Activated T-cell treated with anti-CD3 and anti-CD28 coated beads, Interleukin-2, amount 50 U/mL, for 4 hours (primary cell): ENCODE results near the gene MSX1. TPM values are rescaled to one million over a fixed set of nuclear protein-coding genes. Genes with fewer than 3 reads are reported as not detected.

Experiments
- ATAC-seq, 2 donors: fragments of 200-7000 bp; cut with Tn5 transposase; one replicate each; pipeline ENCODE4 v1.10.0; 2021
- DNase-seq: peaks from one replicate; pipeline ENCODE4 v3.0.0-alpha.2; 2020
- H3K27me3 Mint-ChIP-seq: one replicate; pipeline ENCODE4 v1.8.0; 2021; ENCODE audit warnings: low read depth, mixed read lengths
- H3K36me3 Mint-ChIP-seq: one replicate; pipeline ENCODE4 v1.8.0; 2022; ENCODE audit warnings: mixed read lengths; ENCODE audit not compliant: insufficient read depth
- H3K4me1 Mint-ChIP-seq: one replicate; pipeline ENCODE4 v1.8.0; 2021; ENCODE audit warnings: low read depth, mixed read lengths
- H3K4me3 Mint-ChIP-seq: one replicate; pipeline ENCODE4 v1.8.0; 2021; ENCODE audit warnings: mild to moderate bottlenecking, moderate library complexity, mixed read lengths
- H3K9me3 Mint-ChIP-seq: one replicate; pipeline ENCODE4 v1.8.0; 2021; ENCODE audit warnings: mixed read lengths
- total RNA-seq, 3 donors: library from RNA; stranded (reverse); gene quantifications; one replicate each; pipeline ENCODE4 v1.2.1, GENCODE V29; 2021

Gene MSX1
- total RNA-seq, 3 donors from 2014 or later, result 0.14 TPM; not detected in 2

GRCh38 chr4:4876945-4877661 lies 17.6 kb downstream of the MSX1 start:
- Mint-ChIP-seq H3K9me3 (no peaks in the 10 kb centered on the region), H3K36me3 (no peaks in the 10 kb centered on the region), H3K27me3 (peaks cover 48% of the 10 kb centered on the region), H3K4me1 (no peaks in the 10 kb centered on the region), H3K4me3 (no peak overlapping the region)
- ATAC-seq, result no peak
- no peak for DNase-seq

- no peaks in the 10 kb centered on the region for H3K4me1 Mint-ChIP-seq
- ATAC-seq (no peak), DNase-seq (no peak)
- H3K27me3 Mint-ChIP-seq, result peaks cover 26% of the 10 kb centered on the region
- no peaks in the 10 kb centered on the region for H3K9me3 Mint-ChIP-seq
- no peak overlapping the region for H3K4me3 Mint-ChIP-seq
- no peaks in the 10 kb centered on the region for H3K36me3 Mint-ChIP-seq
These were observed 21.0 kb downstream of the MSX1 start for GRCh38 chr4:4880492-4880891.

DNA sequence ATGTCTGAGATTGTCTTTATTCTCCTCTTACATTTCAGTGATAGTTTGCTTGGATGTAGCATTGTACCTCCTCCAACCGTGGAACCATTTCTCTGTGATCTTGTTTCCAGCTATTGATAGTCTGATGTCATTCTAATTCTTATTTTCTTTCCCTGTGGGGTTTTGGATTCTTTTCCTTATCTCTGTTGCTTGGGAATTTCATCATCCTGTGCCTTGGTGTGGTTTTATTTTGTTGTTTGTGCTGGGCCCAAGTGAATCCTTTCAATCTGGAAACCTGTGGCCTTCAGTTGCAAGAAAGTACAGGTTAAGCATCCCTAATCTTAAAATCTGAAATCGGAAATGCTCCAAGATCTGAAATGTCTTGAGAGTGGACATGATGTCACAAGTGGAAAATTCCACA lies 22.0 kb downstream of the MSX1 start:
- no peak for ATAC-seq
- no peaks in the 10 kb centered on the region for H3K9me3 Mint-ChIP-seq
- H3K36me3 Mint-ChIP-seq, result no peaks in the 10 kb centered on the region
- H3K27me3 Mint-ChIP-seq, result peaks cover 22% of the 10 kb centered on the region
- no peak overlapping the region for H3K4me3 Mint-ChIP-seq
- H3K4me1 Mint-ChIP-seq, result no peaks in the 10 kb centered on the region
- no peak for DNase-seq

GRCh38 chr4:4884611-4885010 lies 25.1 kb downstream of the MSX1 start:
- no peak for ATAC-seq
- no peak for DNase-seq
- no peaks in the 10 kb centered on the region for H3K36me3 Mint-ChIP-seq
- peaks cover 22% of the 10 kb centered on the region for H3K27me3 Mint-ChIP-seq
- no peaks in the 10 kb centered on the region for H3K9me3 Mint-ChIP-seq
- H3K4me3 Mint-ChIP-seq, result no peak overlapping the region
- no peaks in the 10 kb centered on the region for H3K4me1 Mint-ChIP-seq

- no peak overlapping the region for H3K4me3 Mint-ChIP-seq
- peaks cover 26% of the 10 kb centered on the region for H3K27me3 Mint-ChIP-seq
- no peak for DNase-seq
- no peaks in the 10 kb centered on the region for H3K9me3 Mint-ChIP-seq
- ATAC-seq, result no peak
- H3K36me3 Mint-ChIP-seq, result no peaks in the 10 kb centered on the region
- no peaks in the 10 kb centered on the region for H3K4me1 Mint-ChIP-seq
These were observed 28.0 kb downstream of the MSX1 start for GRCh38 chr4:4887426-4887825.

DNA sequence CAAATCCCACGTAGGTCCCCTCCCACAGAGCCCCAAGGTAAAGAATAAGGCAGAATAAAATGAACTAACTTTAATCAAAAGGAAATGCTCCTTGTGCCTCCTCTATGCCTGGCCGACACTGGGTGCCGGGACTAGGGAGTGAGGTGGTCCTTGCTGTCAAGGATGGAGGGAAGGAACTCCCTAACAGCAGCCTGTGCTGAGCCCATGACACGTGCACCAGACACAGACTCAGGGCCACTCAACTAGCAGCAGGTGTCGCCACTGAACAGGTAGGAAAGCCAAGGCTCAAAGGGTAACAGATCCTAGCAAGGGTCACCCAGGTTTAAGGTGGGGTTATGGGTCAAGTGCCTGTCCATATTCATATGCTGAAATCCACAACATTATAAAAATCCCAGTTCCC lies 29.2 kb downstream of the MSX1 start:
- H3K27me3 Mint-ChIP-seq, result peaks cover 22% of the 10 kb centered on the region
- no peaks in the 10 kb centered on the region for H3K36me3 Mint-ChIP-seq
- ATAC-seq (no peak), DNase-seq (no peak)
- no peaks in the 10 kb centered on the region for H3K9me3 Mint-ChIP-seq
- H3K4me3 Mint-ChIP-seq, result no peak overlapping the region
- H3K4me1 Mint-ChIP-seq, result no peaks in the 10 kb centered on the region

DNA sequence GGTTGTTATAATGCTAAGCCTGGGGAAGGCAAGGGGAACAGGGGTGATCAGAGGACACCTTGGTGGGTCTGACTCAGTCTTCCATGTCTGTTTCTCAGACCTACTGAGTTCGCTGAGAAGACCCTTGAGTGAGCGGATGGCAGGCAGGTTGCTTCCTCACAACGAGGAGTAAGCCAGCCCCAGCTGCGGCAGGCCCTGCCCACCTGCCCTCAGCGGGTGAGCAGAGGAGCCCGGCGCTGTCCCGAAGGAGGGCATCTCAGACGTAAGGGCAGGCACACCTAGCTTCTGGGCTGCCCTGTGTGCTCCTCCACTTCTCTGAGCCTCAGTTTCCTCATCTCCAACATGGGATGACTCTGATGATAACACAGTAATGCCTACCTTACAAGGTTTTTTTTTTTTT lies 30.3 kb downstream of the MSX1 start:
- Mint-ChIP-seq H3K9me3 (no peaks in the 10 kb centered on the region), H3K36me3 (no peaks in the 10 kb centered on the region), H3K4me1 (no peaks in the 10 kb centered on the region), H3K27me3 (peaks cover 22% of the 10 kb centered on the region), H3K4me3 (no peak overlapping the region)
- no peak for ATAC-seq
- DNase-seq, result no peak

DNA sequence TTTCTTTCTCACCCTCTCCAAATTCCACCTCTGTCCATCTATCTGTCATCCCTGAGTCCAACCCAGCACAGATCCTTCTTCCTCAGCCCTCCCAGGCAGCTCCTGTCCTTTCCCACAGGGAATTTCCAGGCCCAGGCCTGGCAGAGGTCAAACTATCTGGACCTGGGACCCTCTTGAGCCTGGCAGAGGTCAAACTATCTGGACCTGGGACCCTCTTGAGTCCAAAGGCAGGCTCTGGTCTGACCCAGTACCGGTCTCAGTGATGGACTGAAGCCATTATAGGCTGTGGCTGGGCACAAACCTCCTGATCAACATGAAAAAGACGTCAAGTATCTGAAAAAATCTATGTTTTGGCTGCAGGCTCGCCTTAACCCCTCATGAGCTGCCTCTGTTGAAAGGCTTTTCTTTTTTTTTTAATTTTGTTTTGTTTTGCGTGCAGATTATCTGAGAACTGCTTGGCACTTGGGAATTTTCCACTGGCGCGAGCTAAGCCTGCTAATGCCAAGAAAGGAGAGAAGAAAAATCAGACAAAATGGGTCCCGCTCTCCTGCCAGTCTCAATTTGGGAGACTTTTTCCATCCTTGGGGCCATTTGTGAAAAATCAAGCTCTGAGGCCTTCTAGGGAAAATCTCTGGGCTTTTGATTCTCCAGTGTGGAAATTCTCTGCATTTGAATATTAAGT lies 31.2 kb downstream of the MSX1 start:
- H3K27me3 Mint-ChIP-seq, result peaks cover 22% of the 10 kb centered on the region
- DNase-seq (no peak), ATAC-seq (no peak)
- no peaks in the 10 kb centered on the region for H3K4me1 Mint-ChIP-seq
- H3K4me3 Mint-ChIP-seq, result no peak overlapping the region
- no peaks in the 10 kb centered on the region for H3K36me3 Mint-ChIP-seq
- no peaks in the 10 kb centered on the region for H3K9me3 Mint-ChIP-seq

GRCh38 chr4:4893721-4894120 lies 34.3 kb downstream of the MSX1 start:
- Mint-ChIP-seq H3K36me3 (no peaks in the 10 kb centered on the region), H3K27me3 (peaks cover 15% of the 10 kb centered on the region), H3K4me3 (no peak overlapping the region), H3K4me1 (no peaks in the 10 kb centered on the region), H3K9me3 (no peaks in the 10 kb centered on the region)
- DNase-seq, result no peak
- no peak for ATAC-seq

- ATAC-seq (no peak), DNase-seq (no peak)
- Mint-ChIP-seq H3K36me3 (no peaks in the 10 kb centered on the region), H3K9me3 (no peaks in the 10 kb centered on the region), H3K4me1 (no peaks in the 10 kb centered on the region), H3K4me3 (no peak overlapping the region), H3K27me3 (peaks cover 2% of the 10 kb centered on the region)
These were observed 39.9 kb downstream of the MSX1 start for GRCh38 chr4:4899202-4899925.

- DNase-seq, result no peak
- Mint-ChIP-seq H3K9me3 (no peaks in the 10 kb centered on the region), H3K36me3 (no peaks in the 10 kb centered on the region), H3K27me3 (peaks cover 12% of the 10 kb centered on the region), H3K4me1 (no peaks in the 10 kb centered on the region), H3K4me3 (no peak overlapping the region)
- ATAC-seq, result no peak
These were observed 42.4 kb downstream of the MSX1 start for GRCh38 chr4:4901877-4902276.

GRCh38 chr4:4912155-4912554 lies 52.7 kb downstream of the MSX1 start:
- H3K9me3 Mint-ChIP-seq, result no peaks in the 10 kb centered on the region
- H3K4me3 Mint-ChIP-seq, result no peak overlapping the region
- DNase-seq (no peak), ATAC-seq (no peak)
- H3K36me3 Mint-ChIP-seq, result no peaks in the 10 kb centered on the region
- peaks cover 5% of the 10 kb centered on the region for H3K27me3 Mint-ChIP-seq
- no peaks in the 10 kb centered on the region for H3K4me1 Mint-ChIP-seq

DNA sequence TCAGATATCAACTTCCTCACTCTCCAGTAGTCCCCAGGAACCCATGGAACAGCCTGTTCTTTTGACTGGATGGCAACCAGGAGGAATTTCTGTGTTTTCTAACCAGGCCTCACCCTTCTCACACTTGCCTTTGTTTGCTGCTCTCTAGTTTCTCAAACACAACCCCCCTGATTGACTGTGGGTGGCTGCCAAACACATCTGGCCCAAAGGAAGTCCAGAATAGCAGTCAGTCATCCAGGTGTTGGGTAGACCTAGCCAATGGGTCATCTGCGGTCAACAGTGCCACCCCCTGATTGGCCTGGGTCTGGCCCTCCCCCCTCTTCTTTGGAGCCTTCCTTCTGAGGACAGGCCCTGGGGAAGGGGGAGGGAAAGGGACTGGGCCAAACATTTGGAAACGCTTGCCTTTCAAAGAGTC lies 53.7 kb downstream of the MSX1 start:
- Mint-ChIP-seq H3K36me3 (no peaks in the 10 kb centered on the region), H3K4me3 (no peak overlapping the region), H3K9me3 (peaks cover 4% of the 10 kb centered on the region), H3K4me1 (no peaks in the 10 kb centered on the region), H3K27me3 (peaks cover 2% of the 10 kb centered on the region)
- DNase-seq (no peak), ATAC-seq (no peak)
